Endothelial cell of umbilical vein (primary cell): ENCODE measurements around the gene COL6A2. TPM values are rescaled to one million over a fixed set of nuclear protein-coding genes. Genes with fewer than 3 reads are reported as not detected.

ENCODE experiments used
- BruUV-seq: library from RNA; stranded (reverse); fragments of 400-500 nt; replicated peaks from 2 replicates; lab custom pipeline; 2021; lab: Mats Ljungman, UMichigan
- CTCF ChIA-PET: fragments of 300-600, 350-600 bp; sonication (Branson Sonifier 250); formaldehyde crosslinking; loops from one replicate; lab custom pipeline; 2021; ENCODE audit warnings: antibody characterized with exemption, inconsistent platforms; lab: Charles Lee
- POLR2A ChIA-PET: fragments of 300-600, 350-600 bp; sonication (Branson Sonifier 250); formaldehyde crosslinking; loops from one replicate; lab custom pipeline; 2021; ENCODE audit warnings: antibody characterized with exemption, inconsistent platforms; lab: Charles Lee
- DNase-seq: peaks from one replicate; pipeline ENCODE4 v3.0.0-alpha.2; 2011; ENCODE audit warnings: low read depth, low spot score
- FAIRE-seq: peaks from 2 replicates; lab custom pipeline; 2011; peaks lifted over from hg19 to GRCh38; lab: Jason Lieb, UNC
- H2AFZ ChIP-seq: 2 replicates; pipeline ENCODE4 v1.6.0; 2012; ENCODE audit warnings: low read depth, low read length, control low read depth, inconsistent platforms
- H3K27ac ChIP-seq: 2 replicates; pipeline ENCODE4 v1.5.1; 2011; ENCODE audit warnings: low read depth, mild to moderate bottlenecking, control low read depth, low read length, moderate library complexity; ENCODE audit not compliant: insufficient read depth
- H3K27me3 ChIP-seq, 2 experiments: 2 replicates each; pipeline versions ENCODE4 v1.6.0 to v1.6.1; 2011; ENCODE audit warnings: low read length in 2 of 2, mixed read lengths in 1 of 2; ENCODE audit not compliant: control insufficient read depth in 2 of 2, insufficient read depth in 2 of 2
- H3K36me3 ChIP-seq, 2 experiments: 2 replicates in 1 of 2; 3 replicates in 1 of 2; pipeline ENCODE4 v1.5.1; 2011; ENCODE audit warnings: low read length in 2 of 2, mild to moderate bottlenecking in 1 of 2, moderate library complexity in 1 of 2; ENCODE audit not compliant: control insufficient read depth in 2 of 2, insufficient read depth in 2 of 2; ENCODE audit errors: extremely low read depth in 1 of 2
- H3K4me1 ChIP-seq: 3 replicates; pipeline ENCODE4 v1.5.1; 2011; ENCODE audit warnings: mild to moderate bottlenecking, low read length; ENCODE audit not compliant: control insufficient read depth, insufficient read depth; ENCODE audit errors: extremely low read depth
- H3K4me2 ChIP-seq: 2 replicates; pipeline ENCODE4 v1.6.1; 2011; ENCODE audit warnings: low read length, control low read depth, mixed read lengths; ENCODE audit not compliant: insufficient read depth
- H3K4me3 ChIP-seq, 3 experiments: fragments of 200-600 bp in 1 of 3; sonication (generic), shearing (Covaris generic) in 1 of 3; replicated peaks in 1 of 3; 2 replicates each; pipeline ENCODE4 v1.5.1; 2011 to 2016; ENCODE audit warnings: control low read depth in 3 of 3, low read length in 3 of 3, mild to moderate bottlenecking in 2 of 3, inconsistent platforms in 1 of 3, low read depth in 1 of 3, moderate library complexity in 1 of 3; ENCODE audit not compliant: insufficient read depth in 1 of 3
- H3K79me2 ChIP-seq: 2 replicates; pipeline ENCODE4 v1.6.0; 2012; ENCODE audit warnings: low read length, inconsistent platforms; ENCODE audit not compliant: control insufficient read depth, insufficient read depth
- H3K9ac ChIP-seq: replicated peaks from 2 replicates; pipeline ENCODE3; 2011; ENCODE audit warnings: low read length, control low read depth; ENCODE audit not compliant: insufficient read depth; ENCODE audit errors: extremely low read depth
- H3K9me1 ChIP-seq: replicated peaks from 3 replicates; pipeline ENCODE4 v1.6.0; 2011; ENCODE audit warnings: mild to moderate bottlenecking, low read length; ENCODE audit not compliant: control insufficient read depth, insufficient read depth; ENCODE audit errors: extremely low read depth
- H3K9me3 ChIP-seq: replicated peaks from 2 replicates; pipeline ENCODE4 v1.5.1; 2012; ENCODE audit warnings: low read length, inconsistent platforms; ENCODE audit not compliant: control insufficient read depth, insufficient read depth
- H4K20me1 ChIP-seq: replicated peaks from 2 replicates; pipeline ENCODE3; 2011; ENCODE audit warnings: mild to moderate bottlenecking, low read length; ENCODE audit not compliant: control insufficient read depth, insufficient read depth; ENCODE audit errors: extremely low read depth
- EZH2 ChIP-seq: IDR thresholded peaks from 2 replicates; pipeline ENCODE4 v1.6.1; 2012; ENCODE audit warnings: borderline replicate concordance, low read depth, mild to moderate bottlenecking, moderate library complexity, low read length, inconsistent platforms; ENCODE audit not compliant: severe bottlenecking
- FOS ChIP-seq: IDR thresholded peaks from 2 replicates; pipeline ENCODE4 v1.6.1; 2011; ENCODE audit warnings: mild to moderate bottlenecking, low read length, moderate library complexity, borderline replicate concordance; ENCODE audit not compliant: insufficient read depth
- GATA2 ChIP-seq: IDR thresholded peaks from 2 replicates; pipeline ENCODE4 v1.7.0; 2011; ENCODE audit warnings: low read depth, mild to moderate bottlenecking, moderate library complexity, mixed read lengths, low read length; ENCODE audit not compliant: insufficient read length, insufficient read depth
- MYC ChIP-seq: IDR thresholded peaks from one replicate; pipeline ENCODE4 v1.6.1; 2011; ENCODE audit warnings: mild to moderate bottlenecking, low read depth, low read length
- POLR2A ChIP-seq: IDR thresholded peaks from 2 replicates; pipeline ENCODE4 v1.6.1; 2012; ENCODE audit warnings: low read depth, mild to moderate bottlenecking, control low read depth, low read length
- POLR2AphosphoS5 ChIP-seq: IDR thresholded peaks from 2 replicates; pipeline ENCODE4 v1.6.1; 2012; ENCODE audit warnings: low read depth, mild to moderate bottlenecking, control low read depth, low read length, moderate library complexity; ENCODE audit not compliant: insufficient read depth
- dilution Hi-C: fragments of 300-500 bp; cut with MboI; formaldehyde crosslinking; loops from one replicate; pipeline ENCODE4 v1.15.0; 2019; ENCODE audit warnings: low sequenced_read_pairs; ENCODE audit not compliant: extremely low pct_ligation_motif_present
- intact Hi-C: fragments of 100-400 bp; cut with micrococcal nuclease; formaldehyde crosslinking; loops from one replicate; pipeline ENCODE4 v1.10.0; 2022
- polyA plus RNA-seq, 4 experiments: library from polyadenylated mRNA; depleted of rRNA in 3 of 4; stranded (reverse) in 3 of 4; unstranded in 1 of 4; fragments of >200 nt; gene quantifications; 2 replicates each; pipeline versions ENCODE4 v1.2.1 to v1.2.3, GENCODE V29; 2011 to 2012; ENCODE audit warnings: missing spikeins in 1 of 4
- total RNA-seq: library from RNA; stranded (reverse); gene quantifications from 2 replicates; pipeline ENCODE4 v1.2.3, GENCODE V29; 2021
- TF ChIP-seq, protein P1 (sequence below), 2 donors: IDR thresholded peaks; 1 replicate in 1 of 2; 2 replicates in 1 of 2; pipeline ENCODE4 v1.5.1; 2011; ENCODE audit warnings: low read length in 2 of 2, mild to moderate bottlenecking in 2 of 2, moderate library complexity in 2 of 2, control low read depth in 1 of 2, inconsistent platforms in 1 of 2, low read depth in 1 of 2; ENCODE audit not compliant: insufficient read depth in 1 of 2; ENCODE audit errors: extremely low read depth in 1 of 2

Gene COL6A2
- total and polyA plus RNA-seq, 2 donors (not counting 3 experiments of a cell fraction or from before 2014, with no cell fraction given) = 3.4 to 6.1 TPM

- Histone ChIP-seq H3K4me2 (no peak overlapping the region), H3K27ac (no peak overlapping the region), H3K79me2 (no peaks in the 10 kb centered on the region), H3K4me1 (no peaks in the 10 kb centered on the region), H4K20me1 (no peaks in the 10 kb centered on the region), H3K27me3 (peaks cover 23 to 44% of the 10 kb centered on the region in 2 experiments), H2AFZ (no peak overlapping the region), H3K4me3 (no peak overlapping the region), H3K36me3 (no peaks in the 10 kb centered on the region), H3K9me1 (no peaks in the 10 kb centered on the region), H3K9ac (no peak overlapping the region), H3K9me3 (no peaks in the 10 kb centered on the region)
- no peak for DNase-seq
- intact Hi-C loops (loop anchor here (5.0 kb wide), 1 partner anchor 127 kb away; no protein-coding TSS in a partner anchor), dilution Hi-C loops (no loop called here)
- FAIRE-seq = no peak
- POLR2A ChIA-PET = interaction anchor here (0.5 kb wide), 1 partner anchor 26 kb away, joined by 6 read pairs; no protein-coding TSS in a partner anchor
- no TSS peak for BruUV-seq
- TF ChIP-seq POLR2AphosphoS5 = no peak
- TF ChIP-seq POLR2A = no peak
- TF ChIP-seq MYC = no peak
- TF ChIP-seq FOS = no peak
- TF ChIP-seq EZH2 = peak; percentile 57
- TF ChIP-seq, protein P1, sequence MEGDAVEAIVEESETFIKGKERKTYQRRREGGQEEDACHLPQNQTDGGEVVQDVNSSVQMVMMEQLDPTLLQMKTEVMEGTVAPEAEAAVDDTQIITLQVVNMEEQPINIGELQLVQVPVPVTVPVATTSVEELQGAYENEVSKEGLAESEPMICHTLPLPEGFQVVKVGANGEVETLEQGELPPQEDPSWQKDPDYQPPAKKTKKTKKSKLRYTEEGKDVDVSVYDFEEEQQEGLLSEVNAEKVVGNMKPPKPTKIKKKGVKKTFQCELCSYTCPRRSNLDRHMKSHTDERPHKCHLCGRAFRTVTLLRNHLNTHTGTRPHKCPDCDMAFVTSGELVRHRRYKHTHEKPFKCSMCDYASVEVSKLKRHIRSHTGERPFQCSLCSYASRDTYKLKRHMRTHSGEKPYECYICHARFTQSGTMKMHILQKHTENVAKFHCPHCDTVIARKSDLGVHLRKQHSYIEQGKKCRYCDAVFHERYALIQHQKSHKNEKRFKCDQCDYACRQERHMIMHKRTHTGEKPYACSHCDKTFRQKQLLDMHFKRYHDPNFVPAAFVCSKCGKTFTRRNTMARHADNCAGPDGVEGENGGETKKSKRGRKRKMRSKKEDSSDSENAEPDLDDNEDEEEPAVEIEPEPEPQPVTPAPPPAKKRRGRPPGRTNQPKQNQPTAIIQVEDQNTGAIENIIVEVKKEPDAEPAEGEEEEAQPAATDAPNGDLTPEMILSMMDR (IDR thresholded peaks at IDR 0.05; ENCODE audit: extremely low read depth in 1 of 2, insufficient read depth in 1 of 2, low read depth in 1 of 2, low read length in 2 of 2) = no peak
- TF ChIP-seq GATA2 = no peak
- CTCF ChIA-PET = interaction anchor here (1.7 kb wide), 1 partner anchor 126 kb away, joined by 4 read pairs; no protein-coding TSS in a partner anchor
Observed at GRCh38 chr21:46099476-46099875, 1.6 kb downstream of the COL6A2 start.
